ENCODE results near the gene DHX32. TPM values are rescaled to one million over a fixed set of nuclear protein-coding genes. Genes with fewer than 3 reads are reported as not detected.
"Not testable (repeated sequence)": the region's sequence is repeated elsewhere in the genome, so short reads cannot be mapped to it uniquely, and the experiment has no call there.

DHX32 gene
- polyA plus RNA-seq, 1 donor from 2014 or later = 25.2 TPM

DNA sequence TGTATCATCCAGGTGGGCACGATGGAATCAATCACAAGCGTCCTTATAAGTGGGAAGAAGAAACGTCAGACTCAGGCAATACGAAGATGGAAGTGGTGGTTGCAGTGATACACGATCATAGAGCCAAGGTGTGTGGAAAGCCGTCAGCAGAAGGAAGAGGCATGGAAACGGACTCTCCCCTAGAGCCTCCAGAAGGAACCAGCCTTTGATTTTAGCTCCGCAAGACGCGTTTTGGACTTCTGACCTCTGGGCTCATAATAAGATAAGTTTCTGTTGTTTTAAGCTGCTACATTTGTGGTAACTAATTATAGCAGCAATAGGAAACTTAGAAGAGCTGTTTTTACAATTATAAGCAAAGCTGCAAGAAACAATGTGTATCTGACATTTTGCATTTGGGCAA is 30.1 kb upstream of the DHX32 start:
- Histone ChIP-seq H3K79me2 (replicated peaks; ENCODE audit: insufficient read depth, low read length) (no peaks in the 10 kb centered on the region), H2AFZ (ENCODE audit: low read depth, low read length) (no peak overlapping the region), H3K4me3 (ENCODE audit: low read length) (no peak overlapping the region), H3K4me2 (ENCODE audit: low read length) (no peak overlapping the region), H3F3A (ENCODE audit: insufficient read depth, low read length, poor library complexity, severe bottlenecking) (no peaks in the 10 kb centered on the region), H3K36me3 (ENCODE audit: insufficient read depth, low read length) (no peaks in the 10 kb centered on the region), H3K9me2 (ENCODE audit: insufficient read depth, low read length) (no peaks in the 10 kb centered on the region), H3K27me3 (ENCODE audit: insufficient read depth, low read depth, low read length) (no peaks in the 10 kb centered on the region), H4K20me1 (ENCODE audit: insufficient read depth) (no peaks in the 10 kb centered on the region), H3K27ac (ENCODE audit: low read length) (no peak overlapping the region), H3K9me3 (ENCODE audit: low read length) (no peaks in the 10 kb centered on the region), H3K9ac (ENCODE audit: low read length) (no peak overlapping the region)
- TF ChIP-seq SMC3 (conservative IDR thresholded peaks at IDR 0.05; ENCODE audit: poor library complexity) = no peak
- TF ChIP-seq TAF1 (IDR thresholded peaks at IDR 0.05; ENCODE audit: low read depth) = no peak
- TF ChIP-seq POLR2AphosphoS5 (IDR thresholded peaks at IDR 0.05) = no peak
- TF ChIP-seq RAD21 (conservative IDR thresholded peaks at IDR 0.05) = no peak
- TF ChIP-seq, protein P1, sequence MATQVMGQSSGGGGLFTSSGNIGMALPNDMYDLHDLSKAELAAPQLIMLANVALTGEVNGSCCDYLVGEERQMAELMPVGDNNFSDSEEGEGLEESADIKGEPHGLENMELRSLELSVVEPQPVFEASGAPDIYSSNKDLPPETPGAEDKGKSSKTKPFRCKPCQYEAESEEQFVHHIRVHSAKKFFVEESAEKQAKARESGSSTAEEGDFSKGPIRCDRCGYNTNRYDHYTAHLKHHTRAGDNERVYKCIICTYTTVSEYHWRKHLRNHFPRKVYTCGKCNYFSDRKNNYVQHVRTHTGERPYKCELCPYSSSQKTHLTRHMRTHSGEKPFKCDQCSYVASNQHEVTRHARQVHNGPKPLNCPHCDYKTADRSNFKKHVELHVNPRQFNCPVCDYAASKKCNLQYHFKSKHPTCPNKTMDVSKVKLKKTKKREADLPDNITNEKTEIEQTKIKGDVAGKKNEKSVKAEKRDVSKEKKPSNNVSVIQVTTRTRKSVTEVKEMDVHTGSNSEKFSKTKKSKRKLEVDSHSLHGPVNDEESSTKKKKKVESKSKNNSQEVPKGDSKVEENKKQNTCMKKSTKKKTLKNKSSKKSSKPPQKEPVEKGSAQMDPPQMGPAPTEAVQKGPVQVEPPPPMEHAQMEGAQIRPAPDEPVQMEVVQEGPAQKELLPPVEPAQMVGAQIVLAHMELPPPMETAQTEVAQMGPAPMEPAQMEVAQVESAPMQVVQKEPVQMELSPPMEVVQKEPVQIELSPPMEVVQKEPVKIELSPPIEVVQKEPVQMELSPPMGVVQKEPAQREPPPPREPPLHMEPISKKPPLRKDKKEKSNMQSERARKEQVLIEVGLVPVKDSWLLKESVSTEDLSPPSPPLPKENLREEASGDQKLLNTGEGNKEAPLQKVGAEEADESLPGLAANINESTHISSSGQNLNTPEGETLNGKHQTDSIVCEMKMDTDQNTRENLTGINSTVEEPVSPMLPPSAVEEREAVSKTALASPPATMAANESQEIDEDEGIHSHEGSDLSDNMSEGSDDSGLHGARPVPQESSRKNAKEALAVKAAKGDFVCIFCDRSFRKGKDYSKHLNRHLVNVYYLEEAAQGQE (IDR thresholded peaks at IDR 0.05; ENCODE audit: borderline replicate concordance) = no peak
- no peak for TF ChIP-seq EZH2 (IDR thresholded peaks at IDR 0.05; ENCODE audit: borderline replicate concordance, insufficient read depth, low read length, poor library complexity, severe bottlenecking)
- TF ChIP-seq MXI1 (conservative IDR thresholded peaks at IDR 0.05; ENCODE audit: poor library complexity, severe bottlenecking) = no peak
- TF ChIP-seq, protein P2, sequence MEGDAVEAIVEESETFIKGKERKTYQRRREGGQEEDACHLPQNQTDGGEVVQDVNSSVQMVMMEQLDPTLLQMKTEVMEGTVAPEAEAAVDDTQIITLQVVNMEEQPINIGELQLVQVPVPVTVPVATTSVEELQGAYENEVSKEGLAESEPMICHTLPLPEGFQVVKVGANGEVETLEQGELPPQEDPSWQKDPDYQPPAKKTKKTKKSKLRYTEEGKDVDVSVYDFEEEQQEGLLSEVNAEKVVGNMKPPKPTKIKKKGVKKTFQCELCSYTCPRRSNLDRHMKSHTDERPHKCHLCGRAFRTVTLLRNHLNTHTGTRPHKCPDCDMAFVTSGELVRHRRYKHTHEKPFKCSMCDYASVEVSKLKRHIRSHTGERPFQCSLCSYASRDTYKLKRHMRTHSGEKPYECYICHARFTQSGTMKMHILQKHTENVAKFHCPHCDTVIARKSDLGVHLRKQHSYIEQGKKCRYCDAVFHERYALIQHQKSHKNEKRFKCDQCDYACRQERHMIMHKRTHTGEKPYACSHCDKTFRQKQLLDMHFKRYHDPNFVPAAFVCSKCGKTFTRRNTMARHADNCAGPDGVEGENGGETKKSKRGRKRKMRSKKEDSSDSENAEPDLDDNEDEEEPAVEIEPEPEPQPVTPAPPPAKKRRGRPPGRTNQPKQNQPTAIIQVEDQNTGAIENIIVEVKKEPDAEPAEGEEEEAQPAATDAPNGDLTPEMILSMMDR (IDR thresholded peaks at IDR 0.05; ENCODE audit: poor library complexity, severe bottlenecking) = no peak
- TF ChIP-seq EP300 (conservative IDR thresholded peaks at IDR 0.05; ENCODE audit: poor library complexity, severe bottlenecking) = no peak

DNA sequence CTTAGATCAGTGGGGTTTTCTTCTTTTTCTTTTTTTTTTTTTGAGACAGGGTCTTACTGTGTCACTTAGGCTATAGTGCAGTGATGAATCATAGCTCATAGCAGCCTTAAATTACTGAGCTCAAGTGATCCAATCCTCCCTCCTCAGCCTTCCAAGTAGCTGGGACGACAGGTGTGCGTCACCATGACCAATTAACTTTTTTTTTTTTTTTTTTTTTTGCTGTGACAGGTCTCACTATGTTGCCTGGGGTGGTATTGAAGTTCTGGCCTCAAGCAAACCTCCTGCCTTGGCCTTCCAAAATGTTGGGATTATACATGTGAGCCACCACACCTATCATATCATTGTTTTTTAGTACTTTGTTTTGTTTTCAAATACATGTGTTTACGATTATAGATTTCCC is 28.4 kb upstream of the DHX32 start:
- not testable (repeated sequence) for H3K9me2 ChIP-seq (ENCODE audit: insufficient read depth, low read length); H3K9ac ChIP-seq (ENCODE audit: low read length); H3K79me2 ChIP-seq (replicated peaks; ENCODE audit: insufficient read depth, low read length); H3K4me2 ChIP-seq (ENCODE audit: low read length); H3K4me3 ChIP-seq (ENCODE audit: low read length); H3F3A ChIP-seq (ENCODE audit: insufficient read depth, low read length, poor library complexity, severe bottlenecking); H2AFZ ChIP-seq (ENCODE audit: low read depth, low read length); H3K27ac ChIP-seq (ENCODE audit: low read length); H3K27me3 ChIP-seq (ENCODE audit: insufficient read depth, low read depth, low read length); H3K9me3 ChIP-seq (ENCODE audit: low read length); H4K20me1 ChIP-seq (ENCODE audit: insufficient read depth); H3K36me3 ChIP-seq (ENCODE audit: insufficient read depth, low read length)

DNA sequence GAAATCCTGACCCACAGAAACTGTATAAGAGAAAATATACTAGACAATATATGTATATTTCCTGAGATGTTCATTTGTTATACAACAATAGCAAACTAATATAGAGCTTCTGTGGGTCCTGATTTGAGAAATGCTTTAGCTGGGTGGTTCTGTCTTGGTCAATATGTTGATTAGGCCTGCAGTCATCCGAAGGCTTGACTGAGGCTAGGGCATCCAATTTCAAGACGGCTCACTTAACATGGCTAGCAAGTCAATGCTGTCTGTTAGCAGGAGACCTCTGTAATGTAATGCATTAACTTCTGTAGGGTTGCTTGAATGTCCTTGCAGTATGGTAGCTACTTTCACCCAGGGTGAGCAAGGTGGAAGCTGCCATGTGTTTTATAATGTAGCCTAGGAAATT is 27.7 kb upstream of the DHX32 start:
- H3K9ac ChIP-seq (ENCODE audit: low read length); H3K27ac ChIP-seq (ENCODE audit: low read length); H3K9me3 ChIP-seq (ENCODE audit: low read length); H3K9me2 ChIP-seq (ENCODE audit: insufficient read depth, low read length); H3K36me3 ChIP-seq (ENCODE audit: insufficient read depth, low read length); H3K4me3 ChIP-seq (ENCODE audit: low read length); H3F3A ChIP-seq (ENCODE audit: insufficient read depth, low read length, poor library complexity, severe bottlenecking); H3K4me2 ChIP-seq (ENCODE audit: low read length); H3K27me3 ChIP-seq (ENCODE audit: insufficient read depth, low read depth, low read length); H4K20me1 ChIP-seq (ENCODE audit: insufficient read depth); H2AFZ ChIP-seq (ENCODE audit: low read depth, low read length); H3K79me2 ChIP-seq (replicated peaks; ENCODE audit: insufficient read depth, low read length): not testable (repeated sequence)

DNA sequence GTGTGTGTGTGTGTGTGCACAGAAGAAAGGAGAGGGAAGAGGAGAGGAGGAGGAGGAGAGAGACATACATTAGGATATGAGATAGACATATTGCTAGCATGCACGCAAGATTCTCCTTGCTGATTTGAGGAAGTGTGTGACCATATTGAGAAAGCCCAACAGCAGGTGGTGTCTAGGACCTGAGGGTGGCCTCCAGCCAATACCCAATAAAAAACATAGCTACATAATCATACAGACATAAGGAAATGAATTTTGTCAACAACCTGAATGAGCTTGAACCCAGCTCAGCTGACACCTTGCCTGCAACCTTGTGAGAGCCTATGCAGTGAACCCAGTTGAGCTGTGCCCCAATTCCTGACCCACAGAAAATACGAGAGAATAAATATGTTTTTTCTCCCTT is 26.5 kb upstream of the DHX32 start:
- not testable (repeated sequence) for H3K4me3 ChIP-seq (ENCODE audit: low read length); H3K9me3 ChIP-seq (ENCODE audit: low read length); H3K9me2 ChIP-seq (ENCODE audit: insufficient read depth, low read length); H4K20me1 ChIP-seq (ENCODE audit: insufficient read depth); H3K27me3 ChIP-seq (ENCODE audit: insufficient read depth, low read depth, low read length); H3F3A ChIP-seq (ENCODE audit: insufficient read depth, low read length, poor library complexity, severe bottlenecking); H2AFZ ChIP-seq (ENCODE audit: low read depth, low read length); H3K4me2 ChIP-seq (ENCODE audit: low read length); H3K9ac ChIP-seq (ENCODE audit: low read length); H3K36me3 ChIP-seq (ENCODE audit: insufficient read depth, low read length); H3K79me2 ChIP-seq (replicated peaks; ENCODE audit: insufficient read depth, low read length); H3K27ac ChIP-seq (ENCODE audit: low read length)

DNA sequence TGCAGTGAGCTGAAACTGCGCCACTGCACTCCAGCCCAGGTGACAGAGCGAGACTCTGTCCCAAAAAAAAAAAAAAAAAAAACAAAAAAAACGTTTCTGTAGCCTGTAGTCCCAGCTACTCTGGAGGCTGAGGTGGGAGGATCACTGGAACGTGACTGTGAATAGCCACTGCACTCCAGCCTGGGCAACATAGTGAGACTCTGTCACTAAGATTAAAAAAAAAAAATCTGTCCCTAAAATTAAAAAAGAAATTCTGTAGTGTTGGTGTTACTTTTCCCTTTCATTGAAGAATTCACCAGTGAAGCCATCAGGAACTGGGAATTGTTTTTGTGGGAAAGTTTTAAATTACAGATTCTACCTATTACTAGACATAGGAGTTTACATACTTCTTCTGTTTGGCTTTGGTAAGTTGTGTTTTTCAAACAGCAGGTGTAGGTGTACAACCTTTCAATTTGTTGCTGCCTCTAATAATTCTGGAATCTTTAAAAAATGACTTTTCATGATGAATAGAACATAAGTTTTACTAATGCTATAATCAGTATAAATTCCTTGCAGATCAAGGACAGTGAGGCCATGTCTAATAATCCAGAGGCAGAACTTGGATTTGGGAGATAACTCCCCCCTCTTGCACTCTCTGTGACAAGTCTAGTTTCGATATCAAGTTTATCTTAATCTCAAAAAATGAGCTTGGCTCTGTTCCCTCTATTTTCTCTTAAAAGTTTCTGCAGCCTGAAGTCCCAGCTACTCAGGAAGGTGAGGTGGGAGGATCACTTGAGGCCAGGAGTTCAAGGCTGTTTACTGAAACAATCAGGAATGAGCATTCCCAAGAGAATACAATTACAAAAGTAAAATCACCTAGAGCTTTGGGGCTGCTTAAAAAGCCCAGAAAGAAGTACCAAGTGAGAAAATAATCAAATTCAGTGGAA is 24.2 kb upstream of the DHX32 start:
- H3K27ac ChIP-seq (ENCODE audit: low read length); H4K20me1 ChIP-seq (ENCODE audit: insufficient read depth); H3K9me3 ChIP-seq (ENCODE audit: low read length); H3K36me3 ChIP-seq (ENCODE audit: insufficient read depth, low read length); H3K9me2 ChIP-seq (ENCODE audit: insufficient read depth, low read length); H3K9ac ChIP-seq (ENCODE audit: low read length); H3K4me3 ChIP-seq (ENCODE audit: low read length); H3K79me2 ChIP-seq (replicated peaks; ENCODE audit: insufficient read depth, low read length); H3K27me3 ChIP-seq (ENCODE audit: insufficient read depth, low read depth, low read length); H2AFZ ChIP-seq (ENCODE audit: low read depth, low read length); H3F3A ChIP-seq (ENCODE audit: insufficient read depth, low read length, poor library complexity, severe bottlenecking); H3K4me2 ChIP-seq (ENCODE audit: low read length): not testable (repeated sequence)
